ENCODE data around the gene PDHA1. TPM values are rescaled to one million over a fixed set of nuclear protein-coding genes. Genes with fewer than 3 reads are reported as not detected.
A peak's percentile ranks its signal among the peaks of the same experiment; 100 is the strongest.

The PDHA1 gene
- total RNA-seq, 1 donor from 2014 or later = 222 TPM

GRCh38 chrX:19358521-19358920, 14.8 kb downstream of the PDHA1 start:
- H3K36me3 Mint-ChIP-seq (ENCODE audit: low read depth) = peaks cover 40% of the 10 kb centered on the region
- no peaks in the 10 kb centered on the region for H3K4me1 Mint-ChIP-seq
- H3K4me3 Mint-ChIP-seq = no peak overlapping the region
- no peak for DNase-seq
- no peak overlapping the region for H3K27ac Mint-ChIP-seq
- intact Hi-C loops (cut with micrococcal nuclease) = no loop called here
- H3K27me3 Mint-ChIP-seq = no peaks in the 10 kb centered on the region
- H3K9me3 Mint-ChIP-seq = no peaks in the 10 kb centered on the region

GRCh38 chrX:19360903-19361302, 17.2 kb downstream of the PDHA1 start:
- Mint-ChIP-seq H3K27ac (no peak overlapping the region), H3K36me3 (ENCODE audit: low read depth) (peaks cover 39% of the 10 kb centered on the region), H3K4me1 (no peaks in the 10 kb centered on the region), H3K27me3 (no peaks in the 10 kb centered on the region), H3K4me3 (no peak overlapping the region), H3K9me3 (no peaks in the 10 kb centered on the region)
- intact Hi-C loops (cut with micrococcal nuclease) = no loop called here
- DNase-seq = no peak

- H3K4me1 Mint-ChIP-seq = no peaks in the 10 kb centered on the region
- intact Hi-C loops (cut with micrococcal nuclease) = no loop called here
- H3K36me3 Mint-ChIP-seq (ENCODE audit: low read depth) = peaks cover 36% of the 10 kb centered on the region
- no peak overlapping the region for H3K4me3 Mint-ChIP-seq
- no peak overlapping the region for H3K27ac Mint-ChIP-seq
- no peak for DNase-seq
- H3K9me3 Mint-ChIP-seq = no peaks in the 10 kb centered on the region
- H3K27me3 Mint-ChIP-seq = no peaks in the 10 kb centered on the region
Measured at GRCh38 chrX:19361701-19362100, 18.0 kb downstream of the PDHA1 start.

GRCh38 chrX:19368576-19368975, 24.8 kb downstream of the PDHA1 start:
- DNase-seq = no peak
- Mint-ChIP-seq H3K4me1 (peaks cover 6% of the 10 kb centered on the region), H3K9me3 (no peaks in the 10 kb centered on the region), H3K27me3 (peaks cover 2% of the 10 kb centered on the region), H3K4me3 (no peak overlapping the region), H3K27ac (no peak overlapping the region), H3K36me3 (ENCODE audit: low read depth) (peaks cover 13% of the 10 kb centered on the region)
- intact Hi-C loops (cut with micrococcal nuclease) = no loop called here

GRCh38 chrX:19370061-19370460, 26.3 kb downstream of the PDHA1 start:
- DNase-seq = no peak
- Mint-ChIP-seq H3K27me3 (peaks cover 2% of the 10 kb centered on the region), H3K36me3 (ENCODE audit: low read depth) (peaks cover 10% of the 10 kb centered on the region), H3K9me3 (no peaks in the 10 kb centered on the region), H3K4me3 (no peak overlapping the region), H3K27ac (no peak overlapping the region), H3K4me1 (peaks cover 6% of the 10 kb centered on the region)
- intact Hi-C loops (cut with micrococcal nuclease) = loop anchor here (5.0 to 10.0 kb wide), 2 partner anchors 525 to 697 kb away; no protein-coding TSS in a partner anchor

- peak; percentile 88 for DNase-seq
- intact Hi-C loops (cut with micrococcal nuclease) = loop anchor here (1.0 to 10.0 kb wide), 3 partner anchors 143 to 695 kb away; partner anchors contain the start of gene MAP3K15
- no peak overlapping the region for H3K27ac Mint-ChIP-seq
- H3K36me3 Mint-ChIP-seq (ENCODE audit: low read depth) = no peaks in the 10 kb centered on the region
- H3K9me3 Mint-ChIP-seq = no peaks in the 10 kb centered on the region
- H3K4me1 Mint-ChIP-seq = peaks cover 6% of the 10 kb centered on the region
- peak overlapping the region; percentile 87 for H3K4me3 Mint-ChIP-seq
- peaks cover 2% of the 10 kb centered on the region for H3K27me3 Mint-ChIP-seq
Measured at GRCh38 chrX:19372170-19372546, 28.4 kb downstream of the PDHA1 start.

- peak; percentile 54 for DNase-seq
- Mint-ChIP-seq H3K27me3 (peaks cover 2% of the 10 kb centered on the region), H3K4me3 (peak overlapping the region; percentile 87), H3K9me3 (no peaks in the 10 kb centered on the region), H3K27ac (no peak overlapping the region), H3K36me3 (ENCODE audit: low read depth) (no peaks in the 10 kb centered on the region), H3K4me1 (peaks cover 6% of the 10 kb centered on the region)
- intact Hi-C loops (cut with micrococcal nuclease) = loop anchor here (1.0 to 10.0 kb wide), 3 partner anchors 143 to 695 kb away; partner anchors contain the start of gene MAP3K15
Measured at GRCh38 chrX:19372547-19373331, 29.0 kb downstream of the PDHA1 start.

GRCh38 chrX:19373351-19373891, 29.7 kb downstream of the PDHA1 start:
- Mint-ChIP-seq H3K4me1 (peaks cover 6% of the 10 kb centered on the region), H3K9me3 (no peaks in the 10 kb centered on the region), H3K4me3 (peak overlapping the region; percentile 26), H3K36me3 (ENCODE audit: low read depth) (no peaks in the 10 kb centered on the region), H3K27ac (no peak overlapping the region), H3K27me3 (peaks cover 2% of the 10 kb centered on the region)
- intact Hi-C loops (cut with micrococcal nuclease) = loop anchor here (5.0 to 10.0 kb wide), 2 partner anchors 521 to 694 kb away; no protein-coding TSS in a partner anchor
- no peak for DNase-seq

- Mint-ChIP-seq H3K27ac (no peak overlapping the region), H3K4me3 (no peak overlapping the region), H3K4me1 (peaks cover 6% of the 10 kb centered on the region), H3K9me3 (no peaks in the 10 kb centered on the region), H3K36me3 (ENCODE audit: low read depth) (no peaks in the 10 kb centered on the region), H3K27me3 (peaks cover 2% of the 10 kb centered on the region)
- DNase-seq = no peak
- intact Hi-C loops (cut with micrococcal nuclease) = loop anchor here (10.0 kb wide), 1 partner anchor 519 kb away; no protein-coding TSS in a partner anchor
Measured at GRCh38 chrX:19375546-19375945, 31.8 kb downstream of the PDHA1 start.

GRCh38 chrX:19377799-19378198, 34.1 kb downstream of the PDHA1 start:
- Mint-ChIP-seq H3K9me3 (no peaks in the 10 kb centered on the region), H3K36me3 (ENCODE audit: low read depth) (no peaks in the 10 kb centered on the region), H3K27me3 (peaks cover under 1% of the 10 kb centered on the region), H3K4me3 (no peak overlapping the region), H3K4me1 (peaks cover under 1% of the 10 kb centered on the region), H3K27ac (no peak overlapping the region)
- intact Hi-C loops (cut with micrococcal nuclease) = loop anchor here (10.0 kb wide), 1 partner anchor 517 kb away; no protein-coding TSS in a partner anchor
- no peak for DNase-seq

- Mint-ChIP-seq H3K4me3 (no peak overlapping the region), H3K9me3 (no peaks in the 10 kb centered on the region), H3K36me3 (ENCODE audit: low read depth) (no peaks in the 10 kb centered on the region), H3K27me3 (no peaks in the 10 kb centered on the region), H3K4me1 (no peaks in the 10 kb centered on the region), H3K27ac (no peak overlapping the region)
- intact Hi-C loops (cut with micrococcal nuclease) = no loop called here
- DNase-seq = no peak
Measured at GRCh38 chrX:19381326-19381725, 37.6 kb downstream of the PDHA1 start.

- peak; percentile 86 for DNase-seq
- intact Hi-C loops (cut with micrococcal nuclease) = no loop called here
- no peak overlapping the region for H3K27ac Mint-ChIP-seq
- H3K27me3 Mint-ChIP-seq = no peaks in the 10 kb centered on the region
- no peaks in the 10 kb centered on the region for H3K4me1 Mint-ChIP-seq
- H3K36me3 Mint-ChIP-seq (ENCODE audit: low read depth) = no peaks in the 10 kb centered on the region
- H3K9me3 Mint-ChIP-seq = no peaks in the 10 kb centered on the region
- H3K4me3 Mint-ChIP-seq = no peak overlapping the region
Measured at GRCh38 chrX:19382555-19383145, 38.9 kb downstream of the PDHA1 start.

GRCh38 chrX:19386679-19387078, 43.0 kb downstream of the PDHA1 start:
- no peak for DNase-seq
- Mint-ChIP-seq H3K9me3 (no peaks in the 10 kb centered on the region), H3K4me1 (no peaks in the 10 kb centered on the region), H3K4me3 (no peak overlapping the region), H3K27ac (no peak overlapping the region), H3K27me3 (no peaks in the 10 kb centered on the region), H3K36me3 (ENCODE audit: low read depth) (no peaks in the 10 kb centered on the region)
- intact Hi-C loops (cut with micrococcal nuclease) = no loop called here

GRCh38 chrX:19388064-19388679, 44.4 kb downstream of the PDHA1 start:
- no peak overlapping the region for H3K4me3 Mint-ChIP-seq
- no peaks in the 10 kb centered on the region for H3K9me3 Mint-ChIP-seq
- H3K4me1 Mint-ChIP-seq = no peaks in the 10 kb centered on the region
- no peaks in the 10 kb centered on the region for H3K27me3 Mint-ChIP-seq
- intact Hi-C loops (cut with micrococcal nuclease) = no loop called here
- H3K36me3 Mint-ChIP-seq (ENCODE audit: low read depth) = no peaks in the 10 kb centered on the region
- H3K27ac Mint-ChIP-seq = no peak overlapping the region
- DNase-seq = no peak
